ENCODE results near the gene BCORL1. TPM values are rescaled to one million over a fixed set of nuclear protein-coding genes. Genes with fewer than 3 reads are reported as not detected.

The BCORL1 gene
- total RNA-seq, 4 donors from 2014 or later, result 3.8 to 13.8 (median 10.5) TPM

DNA sequence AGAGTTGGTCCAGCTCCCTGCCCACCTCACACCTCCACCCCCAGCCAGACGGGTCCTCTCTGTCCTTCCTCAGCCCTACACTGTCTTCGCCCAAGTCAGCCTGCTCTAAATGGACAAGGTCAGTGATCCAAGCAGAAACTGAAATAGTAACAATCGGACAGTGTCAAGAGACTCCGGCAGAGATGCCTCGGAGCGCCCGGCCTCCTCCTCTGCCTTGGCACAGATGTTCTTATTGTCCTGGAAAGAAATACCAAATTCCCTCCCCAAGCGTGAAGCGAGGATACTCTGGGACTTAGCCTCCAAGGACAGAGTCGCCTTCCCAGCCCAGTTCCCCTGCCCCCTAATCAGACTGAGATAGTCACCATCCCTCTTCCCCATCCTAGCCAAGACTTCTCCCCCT lies 48.0 kb upstream of the BCORL1 start:
- Histone ChIP-seq H3K4me3 (no peak overlapping the region), H3K27ac (replicated peaks in 1 of 4) (no peak overlapping the region), H3K27me3 (no peaks in the 10 kb centered on the region), H3K36me3 (peaks cover 0 to 2% (median under 1%) of the 10 kb centered on the region in 4 donors), H3K9me3 (no peaks in the 10 kb centered on the region), H3K4me1 (peaks cover 0 to 12% (median 3%) of the 10 kb centered on the region in 4 donors)
- intact Hi-C loops (cut with DNase I), result loop anchor here (5.0 kb wide), 1 partner anchor 48 kb away; the partner anchor contains the start of gene BCORL1
- WGBS, result 65% methylated on average over 10 of the region's 10 CpGs
- no peak for DNase-seq (ENCODE audit: extremely low spot score)
- TF ChIP-seq EP300 (IDR thresholded peaks at IDR 0.05) (no peak), POLR2AphosphoS5 (IDR thresholded peaks at IDR 0.05) (no peak), POLR2A (IDR thresholded peaks at IDR 0.05; ENCODE audit: low read depth) (no peak)
- TF ChIP-seq, protein P1, sequence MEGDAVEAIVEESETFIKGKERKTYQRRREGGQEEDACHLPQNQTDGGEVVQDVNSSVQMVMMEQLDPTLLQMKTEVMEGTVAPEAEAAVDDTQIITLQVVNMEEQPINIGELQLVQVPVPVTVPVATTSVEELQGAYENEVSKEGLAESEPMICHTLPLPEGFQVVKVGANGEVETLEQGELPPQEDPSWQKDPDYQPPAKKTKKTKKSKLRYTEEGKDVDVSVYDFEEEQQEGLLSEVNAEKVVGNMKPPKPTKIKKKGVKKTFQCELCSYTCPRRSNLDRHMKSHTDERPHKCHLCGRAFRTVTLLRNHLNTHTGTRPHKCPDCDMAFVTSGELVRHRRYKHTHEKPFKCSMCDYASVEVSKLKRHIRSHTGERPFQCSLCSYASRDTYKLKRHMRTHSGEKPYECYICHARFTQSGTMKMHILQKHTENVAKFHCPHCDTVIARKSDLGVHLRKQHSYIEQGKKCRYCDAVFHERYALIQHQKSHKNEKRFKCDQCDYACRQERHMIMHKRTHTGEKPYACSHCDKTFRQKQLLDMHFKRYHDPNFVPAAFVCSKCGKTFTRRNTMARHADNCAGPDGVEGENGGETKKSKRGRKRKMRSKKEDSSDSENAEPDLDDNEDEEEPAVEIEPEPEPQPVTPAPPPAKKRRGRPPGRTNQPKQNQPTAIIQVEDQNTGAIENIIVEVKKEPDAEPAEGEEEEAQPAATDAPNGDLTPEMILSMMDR (IDR thresholded peaks at IDR 0.05), result no peak

DNA sequence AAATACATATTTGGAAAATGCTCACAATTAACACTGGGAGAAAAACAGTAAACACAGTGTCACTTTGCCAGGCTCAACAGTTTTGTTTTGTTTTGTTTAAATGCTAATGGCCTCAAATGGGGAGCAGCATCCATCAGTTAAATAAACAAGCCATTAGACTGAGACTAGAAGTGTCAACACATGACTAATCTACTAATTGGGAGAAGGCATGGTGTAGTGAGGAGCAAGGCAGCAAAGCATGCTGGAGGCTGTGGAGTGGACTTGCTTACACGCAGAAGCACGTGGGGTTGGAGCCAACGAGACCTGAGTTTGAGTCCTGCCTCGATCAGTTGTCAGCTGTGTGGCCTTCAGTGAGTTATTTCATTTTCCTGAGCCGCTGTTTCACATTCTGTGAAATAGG lies 47.5 kb upstream of the BCORL1 start:
- H3K27me3 ChIP-seq, result no peaks in the 10 kb centered on the region
- DNase-seq (ENCODE audit: extremely low spot score), result no peak
- no peak overlapping the region for H3K27ac ChIP-seq (replicated peaks in 1 of 4)
- TF ChIP-seq POLR2A (IDR thresholded peaks at IDR 0.05; ENCODE audit: low read depth) (no peak), POLR2AphosphoS5 (IDR thresholded peaks at IDR 0.05) (no peak), EP300 (IDR thresholded peaks at IDR 0.05) (no peak)
- TF ChIP-seq, protein P1 (IDR thresholded peaks at IDR 0.05), result no peak
- no peak overlapping the region for H3K4me3 ChIP-seq
- H3K36me3 ChIP-seq, result no peaks in the 10 kb centered on the region
- peaks cover 0 to 12% (median 3%) of the 10 kb centered on the region in 4 donors for H3K4me1 ChIP-seq
- 74% methylated on average over 5 of the region's 5 CpGs for WGBS
- H3K9me3 ChIP-seq, result no peaks in the 10 kb centered on the region
- intact Hi-C loops (cut with DNase I), result loop anchor here (5.0 kb wide), 1 partner anchor 47 kb away; the partner anchor contains the start of gene BCORL1

DNA sequence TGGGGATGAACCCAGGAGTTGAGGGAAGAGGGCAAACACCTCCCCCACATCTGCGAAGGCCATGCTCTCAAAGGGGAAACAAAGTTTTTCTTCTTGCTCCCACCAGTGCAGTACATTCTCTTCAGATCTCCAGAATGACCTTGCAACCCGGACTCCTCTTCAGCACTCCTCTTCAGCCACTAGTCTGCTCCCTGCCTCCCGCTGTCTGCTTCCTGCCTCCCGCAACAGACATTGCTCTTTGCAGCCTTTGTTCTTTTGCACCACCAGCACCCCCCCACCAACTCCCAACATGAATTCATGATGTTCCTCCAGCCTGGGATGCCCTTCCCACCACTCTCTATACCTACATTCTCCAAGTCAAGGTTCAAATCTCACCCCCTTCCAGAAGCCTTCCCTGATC lies 44.4 kb upstream of the BCORL1 start:
- Histone ChIP-seq H3K36me3 (no peaks in the 10 kb centered on the region), H3K27me3 (no peaks in the 10 kb centered on the region), H3K27ac (replicated peaks in 1 of 4) (no peak overlapping the region), H3K4me1 (peaks cover 0 to 1% (median under 1%) of the 10 kb centered on the region in 4 donors), H3K4me3 (no peak overlapping the region), H3K9me3 (no peaks in the 10 kb centered on the region)
- TF ChIP-seq EP300 (IDR thresholded peaks at IDR 0.05), result no peak
- TF ChIP-seq POLR2A (IDR thresholded peaks at IDR 0.05; ENCODE audit: low read depth), result no peak
- TF ChIP-seq, protein P1 (IDR thresholded peaks at IDR 0.05), result no peak
- TF ChIP-seq POLR2AphosphoS5 (IDR thresholded peaks at IDR 0.05), result no peak
- 64% methylated on average over 4 of the region's 4 CpGs for WGBS
- intact Hi-C loops (cut with DNase I), result no loop called here
- no peak for DNase-seq (ENCODE audit: extremely low spot score)

DNA sequence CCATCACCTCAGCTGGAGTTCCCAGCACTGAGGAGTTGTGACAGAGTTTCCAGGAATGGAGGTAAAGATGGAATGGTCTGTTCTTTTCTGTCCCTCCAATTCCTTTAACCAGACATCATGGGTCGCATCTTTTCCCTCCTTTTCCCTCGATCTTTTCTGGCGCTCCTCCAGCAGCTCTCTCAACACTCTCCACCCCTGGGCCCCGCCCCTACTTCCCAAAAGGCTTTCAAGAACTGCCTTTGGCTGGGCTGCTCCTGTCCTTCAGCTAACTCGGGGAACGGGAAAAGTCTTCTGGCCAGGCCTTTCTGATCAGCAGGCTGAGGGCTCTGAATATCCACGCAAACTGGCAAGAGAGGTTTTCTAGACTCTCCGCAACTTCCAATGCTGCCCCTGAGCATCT lies 42.4 kb upstream of the BCORL1 start:
- Histone ChIP-seq H3K36me3 (no peaks in the 10 kb centered on the region), H3K27ac (replicated peaks in 1 of 4) (no peak overlapping the region), H3K4me1 (no peaks in the 10 kb centered on the region), H3K4me3 (no peak overlapping the region), H3K27me3 (no peaks in the 10 kb centered on the region), H3K9me3 (no peaks in the 10 kb centered on the region)
- TF ChIP-seq POLR2AphosphoS5 (IDR thresholded peaks at IDR 0.05), result no peak
- TF ChIP-seq EP300 (IDR thresholded peaks at IDR 0.05), result no peak
- TF ChIP-seq, protein P1 (IDR thresholded peaks at IDR 0.05), result no peak
- TF ChIP-seq POLR2A (IDR thresholded peaks at IDR 0.05; ENCODE audit: low read depth), result no peak
- no peak for DNase-seq (ENCODE audit: extremely low spot score)
- intact Hi-C loops (cut with DNase I), result no loop called here
- 53% methylated on average over 8 of the region's 8 CpGs for WGBS

DNA sequence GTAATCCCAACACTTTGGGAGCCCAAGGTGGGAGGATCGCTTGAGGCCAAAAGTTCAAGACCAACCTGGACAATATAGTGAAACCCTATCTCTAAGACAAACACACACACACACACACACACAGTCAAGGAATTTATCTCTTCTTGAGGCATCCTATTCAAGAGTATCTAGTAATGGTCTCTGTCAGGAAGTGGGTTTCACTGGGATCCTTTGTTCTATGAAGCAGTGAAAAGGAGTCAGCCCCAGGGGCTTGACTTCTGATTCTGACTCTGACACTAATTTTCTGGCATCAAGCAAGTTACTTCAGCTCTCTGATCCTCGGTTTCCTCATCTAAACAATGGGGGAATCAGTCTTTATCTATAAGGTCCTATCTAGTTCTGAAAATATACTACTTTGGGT lies 41.7 kb upstream of the BCORL1 start:
- WGBS, result 76% methylated on average over 2 of the region's 2 CpGs
- intact Hi-C loops (cut with DNase I), result no loop called here
- H3K9me3 ChIP-seq, result no peaks in the 10 kb centered on the region

More for the DNA sequence above, 41.7 kb upstream of the BCORL1 start:
- DNase-seq (ENCODE audit: extremely low spot score), result no peak
- Histone ChIP-seq H3K4me1 (no peaks in the 10 kb centered on the region), H3K4me3 (no peak overlapping the region), H3K27ac (replicated peaks in 1 of 4) (no peak overlapping the region), H3K27me3 (no peaks in the 10 kb centered on the region), H3K36me3 (no peaks in the 10 kb centered on the region)
- TF ChIP-seq EP300 (IDR thresholded peaks at IDR 0.05), result no peak
